Prostate gland (tissue), 2 donors: ENCODE results near the gene EFCAB9. TPM values are rescaled to one million over a fixed set of nuclear protein-coding genes. Genes with fewer than 3 reads are reported as not detected.

Experiments used
- DNase-seq: peaks from one replicate; pipeline ENCODE4 v3.0.0-alpha.2; 2019; ENCODE audit warnings: low spot score
- H3K27ac ChIP-seq, 2 donors: fragments of 200-600 bp; sonication (generic); 2 replicates each; pipeline ENCODE4 v1.5.1; 2017 to 2019
- H3K27me3 ChIP-seq: fragments of 200-600 bp; sonication (generic); replicated peaks from 2 replicates; pipeline ENCODE4 v1.5.1; 2019; ENCODE audit not compliant: insufficient read depth
- H3K36me3 ChIP-seq, 2 donors: fragments of 200-600 bp; sonication (generic); 1 replicate in 1 of 2; 2 replicates in 1 of 2; pipeline versions ENCODE4 v1.5.1 to v1.8.1; 2017 to 2019
- H3K4me1 ChIP-seq: fragments of 200-600 bp; sonication (generic); replicated peaks from 2 replicates; pipeline ENCODE4 v1.5.1; 2019
- H3K4me3 ChIP-seq, 2 donors: fragments of 200-600 bp; sonication (generic); 2 replicates each; pipeline ENCODE4 v1.5.1; 2017 to 2019
- H3K9me3 ChIP-seq: fragments of 200-600 bp; sonication (generic); 2 replicates; pipeline ENCODE4 v1.5.1; 2017
- POLR2A ChIP-seq: fragments of 450-650 bp; IDR thresholded peaks from one replicate; pipeline ENCODE4 v1.6.1; 2016; ENCODE audit warnings: antibody characterized with exemption, mild to moderate bottlenecking
- POLR2AphosphoS5 ChIP-seq: sonication (generic); formaldehyde crosslinking; IDR thresholded peaks from one replicate; pipeline ENCODE4 v1.6.1; 2017; ENCODE audit warnings: antibody characterized with exemption
- WGBS: methylation state at CpG from one replicate; pipeline ENCODE4 v1.1.5; 2018; 5-methylcytosine and 5-hydroxymethylcytosine counted together
- intact Hi-C: fragments of 100-400 bp; cut with DNase I; formaldehyde crosslinking; loops from one replicate; pipeline ENCODE4 v1.14.2; 2022
- total RNA-seq, 2 donors: library from RNA; depleted of rRNA; stranded (reverse); fragments of >200 nt; gene quantifications; one replicate each; pipeline ENCODE4 v1.1.0, GENCODE V29; 2016
- TF ChIP-seq, protein P1 (sequence below), 4 experiments: fragments of 200-600 bp in 2 of 4; fragments of 450-650 bp in 2 of 4; sonication (generic) in 2 of 4; IDR thresholded peaks; 1 replicate in 3 of 4; 2 replicates in 1 of 4; pipeline ENCODE4 v1.5.1; 2016 to 2019; ENCODE audit warnings: antibody characterized with exemption in 4 of 4, mild to moderate bottlenecking in 2 of 4, moderate library complexity in 2 of 4

EFCAB9 gene
- total RNA-seq, 2 donors from 2014 or later: not detected

- no peak for DNase-seq
- Histone ChIP-seq H3K27ac (no peak overlapping the region), H3K36me3 (no peaks in the 10 kb centered on the region), H3K27me3 (no peaks in the 10 kb centered on the region), H3K4me3 (no peak overlapping the region), H3K4me1 (no peaks in the 10 kb centered on the region), H3K9me3 (no peaks in the 10 kb centered on the region)
- intact Hi-C loops: no loop called here
- TF ChIP-seq POLR2AphosphoS5 (no peak), POLR2A (no peak)
- TF ChIP-seq, protein P1, sequence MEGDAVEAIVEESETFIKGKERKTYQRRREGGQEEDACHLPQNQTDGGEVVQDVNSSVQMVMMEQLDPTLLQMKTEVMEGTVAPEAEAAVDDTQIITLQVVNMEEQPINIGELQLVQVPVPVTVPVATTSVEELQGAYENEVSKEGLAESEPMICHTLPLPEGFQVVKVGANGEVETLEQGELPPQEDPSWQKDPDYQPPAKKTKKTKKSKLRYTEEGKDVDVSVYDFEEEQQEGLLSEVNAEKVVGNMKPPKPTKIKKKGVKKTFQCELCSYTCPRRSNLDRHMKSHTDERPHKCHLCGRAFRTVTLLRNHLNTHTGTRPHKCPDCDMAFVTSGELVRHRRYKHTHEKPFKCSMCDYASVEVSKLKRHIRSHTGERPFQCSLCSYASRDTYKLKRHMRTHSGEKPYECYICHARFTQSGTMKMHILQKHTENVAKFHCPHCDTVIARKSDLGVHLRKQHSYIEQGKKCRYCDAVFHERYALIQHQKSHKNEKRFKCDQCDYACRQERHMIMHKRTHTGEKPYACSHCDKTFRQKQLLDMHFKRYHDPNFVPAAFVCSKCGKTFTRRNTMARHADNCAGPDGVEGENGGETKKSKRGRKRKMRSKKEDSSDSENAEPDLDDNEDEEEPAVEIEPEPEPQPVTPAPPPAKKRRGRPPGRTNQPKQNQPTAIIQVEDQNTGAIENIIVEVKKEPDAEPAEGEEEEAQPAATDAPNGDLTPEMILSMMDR (IDR thresholded peaks at IDR 0.05): no peak
- 97% methylated on average over 2 of the region's 2 CpGs for WGBS
Observed at GRCh38 chr5:172169216-172169615, 24.8 kb upstream of the EFCAB9 start.

GRCh38 chr5:172170251-172170701, 23.7 kb upstream of the EFCAB9 start:
- WGBS: 53% methylated on average over 9 of the region's 9 CpGs

GRCh38 chr5:172171118-172171517, 22.9 kb upstream of the EFCAB9 start:
- Histone ChIP-seq H3K36me3 (no peaks in the 10 kb centered on the region), H3K27me3 (no peaks in the 10 kb centered on the region), H3K9me3 (no peaks in the 10 kb centered on the region), H3K4me3 (no peak overlapping the region), H3K4me1 (no peaks in the 10 kb centered on the region), H3K27ac (no peak overlapping the region)
- WGBS: 81% methylated on average over 8 of the region's 8 CpGs
- intact Hi-C loops: no loop called here
- DNase-seq: no peak
- TF ChIP-seq, protein P1 (IDR thresholded peaks at IDR 0.05): no peak
- no peak for TF ChIP-seq POLR2A
- no peak for TF ChIP-seq POLR2AphosphoS5

More at GRCh38 chr5:172170251-172170701, 23.7 kb upstream of the EFCAB9 start:
- Histone ChIP-seq H3K4me1 (no peaks in the 10 kb centered on the region), H3K27me3 (no peaks in the 10 kb centered on the region), H3K9me3 (no peaks in the 10 kb centered on the region), H3K4me3 (no peak overlapping the region), H3K36me3 (no peaks in the 10 kb centered on the region), H3K27ac (no peak overlapping the region)
- peak; percentile 25 for DNase-seq
- intact Hi-C loops: no loop called here
- no peak for TF ChIP-seq POLR2AphosphoS5
- TF ChIP-seq POLR2A: no peak
- TF ChIP-seq, protein P1 (IDR thresholded peaks at IDR 0.05): no peak

DNA sequence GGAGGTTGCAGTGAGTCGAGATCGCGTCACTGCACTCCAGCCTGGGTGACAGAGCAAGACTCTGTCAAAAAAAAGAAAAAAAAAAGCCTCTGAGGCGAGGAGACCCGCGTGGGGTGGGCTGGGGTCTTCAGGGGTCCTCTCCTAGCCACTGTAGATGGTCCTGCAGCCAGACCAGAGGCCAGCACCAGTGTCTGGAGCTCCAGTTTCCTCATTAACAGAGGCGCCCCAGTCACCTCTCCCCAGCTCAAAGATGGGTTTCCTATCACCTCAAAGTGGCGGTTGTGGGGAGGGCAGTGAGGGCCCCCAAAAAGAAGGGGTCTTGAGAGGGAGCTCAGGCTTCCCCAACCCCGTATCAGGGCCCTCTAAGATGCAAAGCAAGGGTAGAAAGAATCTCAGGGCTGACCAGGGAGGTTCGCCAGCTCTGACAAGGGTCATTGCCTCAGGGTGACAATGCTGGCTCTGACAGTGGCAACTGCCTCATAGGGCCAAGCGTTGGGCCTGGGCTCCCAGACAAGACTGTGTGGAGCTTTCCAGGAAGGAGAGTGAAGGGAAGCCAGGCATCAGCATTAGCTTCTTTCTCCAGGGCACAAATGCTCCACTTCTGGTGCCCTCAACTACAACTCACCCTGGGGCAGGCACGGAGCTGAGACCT, 20.9 kb upstream of the EFCAB9 start:
- WGBS: 80% methylated on average over 12 of the region's 12 CpGs
- no peaks in the 10 kb centered on the region for H3K4me1 ChIP-seq
- intact Hi-C loops: no loop called here
- H3K27ac ChIP-seq: no peak overlapping the region
- H3K27me3 ChIP-seq: no peaks in the 10 kb centered on the region
- no peak for DNase-seq
- H3K4me3 ChIP-seq: no peak overlapping the region
- no peaks in the 10 kb centered on the region for H3K36me3 ChIP-seq
- H3K9me3 ChIP-seq: no peaks in the 10 kb centered on the region
- TF ChIP-seq POLR2A: no peak
- TF ChIP-seq, protein P1 (IDR thresholded peaks at IDR 0.05): no peak
- no peak for TF ChIP-seq POLR2AphosphoS5

DNA sequence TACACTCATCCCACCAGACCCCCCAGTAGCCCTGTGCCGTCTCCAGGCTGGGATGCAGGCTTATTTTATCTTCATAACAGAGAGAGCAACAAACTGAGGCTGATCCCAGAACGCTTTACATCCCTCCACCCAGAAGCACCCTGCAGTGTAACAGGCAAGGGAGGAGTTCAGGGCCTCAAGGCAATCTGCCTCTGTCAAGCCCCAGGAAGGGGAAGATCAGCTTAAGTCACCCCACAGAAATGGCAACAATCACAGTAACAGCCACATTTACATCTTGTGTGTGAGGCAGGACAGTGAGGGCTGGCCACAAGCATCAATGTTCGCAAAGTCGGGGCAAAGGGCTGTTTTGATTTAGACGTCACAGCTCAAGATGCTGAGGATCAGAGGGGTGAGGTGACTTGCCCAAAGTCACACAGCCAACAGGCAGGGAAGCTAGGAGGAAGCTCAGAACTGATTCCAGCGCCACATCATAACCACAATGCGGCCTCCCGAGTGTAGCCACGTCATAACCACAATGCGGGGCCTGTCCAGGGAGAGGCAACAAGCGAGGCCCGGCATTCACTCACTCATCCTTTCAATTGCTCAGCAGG, 20.3 kb upstream of the EFCAB9 start:
- 86% methylated on average over 12 of the region's 12 CpGs for WGBS
- DNase-seq: no peak
- Histone ChIP-seq H3K36me3 (no peaks in the 10 kb centered on the region), H3K27ac (no peak overlapping the region), H3K4me1 (no peaks in the 10 kb centered on the region), H3K9me3 (no peaks in the 10 kb centered on the region), H3K4me3 (no peak overlapping the region), H3K27me3 (no peaks in the 10 kb centered on the region)
- no peak for TF ChIP-seq POLR2A
- no peak for TF ChIP-seq POLR2AphosphoS5
- TF ChIP-seq, protein P1 (IDR thresholded peaks at IDR 0.05): no peak
- intact Hi-C loops: no loop called here
